Thyroid gland (tissue), 4 donors: ENCODE results near the gene TBRG1.

Source experiments
- CTCF ChIP-seq, 6 experiments: fragments of 200-600 bp in 3 of 6; fragments of 450-650 bp in 3 of 6; sonication (generic) in 3 of 6; IDR thresholded peaks; one replicate each; pipeline ENCODE4 v1.5.1; 2016 to 2019; ENCODE audit warnings: antibody characterized with exemption in 6 of 6, mild to moderate bottlenecking in 2 of 6, inconsistent platforms in 1 of 6, moderate library complexity in 1 of 6
- POLR2A ChIP-seq, 2 donors: fragments of 450-650 bp; IDR thresholded peaks; one replicate each; pipeline ENCODE4 v1.6.1; 2017; ENCODE audit warnings: antibody characterized with exemption in 2 of 2, mild to moderate bottlenecking in 2 of 2, moderate library complexity in 1 of 2

DNA sequence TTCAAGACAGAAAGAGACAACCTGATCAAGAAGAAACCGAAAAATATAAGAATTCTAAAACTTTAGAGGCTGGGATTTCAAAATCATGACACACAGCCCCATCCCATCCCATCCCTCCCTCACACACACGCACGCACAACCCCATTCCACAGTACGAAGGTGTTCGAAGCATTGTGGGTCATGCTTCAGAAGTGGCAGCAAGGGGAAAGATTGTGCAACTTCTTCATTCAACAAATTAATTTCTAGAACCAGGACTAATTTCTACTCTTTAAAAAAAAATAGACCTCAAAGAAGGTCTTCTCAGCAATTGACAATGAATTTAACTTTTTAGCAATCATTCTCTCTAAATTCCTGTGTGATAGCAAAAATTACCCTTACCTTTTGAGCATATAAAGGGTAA is 51.9 kb downstream of the TBRG1 start:
- no peak for TF ChIP-seq CTCF (IDR thresholded peaks at IDR 0.05)
- no peak for TF ChIP-seq POLR2A (IDR thresholded peaks at IDR 0.05)
